ENCODE results near the gene NTRK3.

The NTRK3 gene

DNA sequence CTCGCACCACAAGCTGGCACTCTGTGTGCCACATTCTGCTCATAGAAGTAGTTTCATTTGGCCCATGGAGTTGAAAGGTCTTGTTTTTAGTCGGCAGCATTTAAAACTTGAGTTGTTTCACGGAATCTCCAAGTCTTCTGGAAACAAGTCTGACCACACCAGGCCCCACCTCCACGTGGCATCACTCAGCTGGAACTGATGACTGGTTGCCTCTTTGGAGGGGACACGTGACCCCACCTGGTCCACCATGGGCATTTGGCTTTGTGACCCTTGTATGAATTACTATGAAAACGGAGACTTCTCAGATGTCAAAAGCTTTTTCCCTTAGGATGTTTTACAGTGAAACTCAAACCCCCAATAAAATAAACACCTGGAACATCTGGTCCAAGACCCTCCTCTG is 74.9 kb downstream of the NTRK3 start:
- TF ChIP-seq OSR1 (CRISPR knock-in tag; IDR thresholded peaks at IDR 0.05) (no peak), GLIS3 (CRISPR knock-in tag; IDR thresholded peaks at IDR 0.05) (no peak)
- TF ChIP-seq, protein P1, sequence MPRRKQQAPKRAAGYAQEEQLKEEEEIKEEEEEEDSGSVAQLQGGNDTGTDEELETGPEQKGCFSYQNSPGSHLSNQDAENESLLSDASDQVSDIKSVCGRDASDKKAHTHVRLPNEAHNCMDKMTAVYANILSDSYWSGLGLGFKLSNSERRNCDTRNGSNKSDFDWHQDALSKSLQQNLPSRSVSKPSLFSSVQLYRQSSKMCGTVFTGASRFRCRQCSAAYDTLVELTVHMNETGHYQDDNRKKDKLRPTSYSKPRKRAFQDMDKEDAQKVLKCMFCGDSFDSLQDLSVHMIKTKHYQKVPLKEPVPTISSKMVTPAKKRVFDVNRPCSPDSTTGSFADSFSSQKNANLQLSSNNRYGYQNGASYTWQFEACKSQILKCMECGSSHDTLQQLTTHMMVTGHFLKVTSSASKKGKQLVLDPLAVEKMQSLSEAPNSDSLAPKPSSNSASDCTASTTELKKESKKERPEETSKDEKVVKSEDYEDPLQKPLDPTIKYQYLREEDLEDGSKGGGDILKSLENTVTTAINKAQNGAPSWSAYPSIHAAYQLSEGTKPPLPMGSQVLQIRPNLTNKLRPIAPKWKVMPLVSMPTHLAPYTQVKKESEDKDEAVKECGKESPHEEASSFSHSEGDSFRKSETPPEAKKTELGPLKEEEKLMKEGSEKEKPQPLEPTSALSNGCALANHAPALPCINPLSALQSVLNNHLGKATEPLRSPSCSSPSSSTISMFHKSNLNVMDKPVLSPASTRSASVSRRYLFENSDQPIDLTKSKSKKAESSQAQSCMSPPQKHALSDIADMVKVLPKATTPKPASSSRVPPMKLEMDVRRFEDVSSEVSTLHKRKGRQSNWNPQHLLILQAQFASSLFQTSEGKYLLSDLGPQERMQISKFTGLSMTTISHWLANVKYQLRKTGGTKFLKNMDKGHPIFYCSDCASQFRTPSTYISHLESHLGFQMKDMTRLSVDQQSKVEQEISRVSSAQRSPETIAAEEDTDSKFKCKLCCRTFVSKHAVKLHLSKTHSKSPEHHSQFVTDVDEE (CRISPR knock-in tag; IDR thresholded peaks at IDR 0.05), result no peak
- ATAC-seq, result no peak

DNA sequence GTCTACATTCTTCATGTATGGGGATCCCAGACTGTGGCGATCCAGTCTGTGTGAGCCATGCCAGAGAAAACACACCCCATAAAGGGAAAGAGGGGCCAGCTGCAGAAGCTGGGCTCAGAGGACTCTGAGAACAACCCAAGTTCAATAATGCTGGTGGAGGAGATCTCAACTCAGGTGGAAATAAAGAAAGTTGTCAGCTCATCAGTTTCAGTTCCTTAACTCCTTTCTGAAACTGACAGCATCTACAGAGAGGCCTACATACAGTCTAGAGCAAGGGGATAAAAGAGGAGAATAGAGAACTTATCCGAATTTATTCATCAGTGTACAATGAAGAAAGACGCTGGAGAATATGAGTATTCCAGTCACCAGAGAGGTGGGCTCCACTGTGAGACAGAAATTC is 77.0 kb downstream of the NTRK3 start:
- no peak for ATAC-seq
- TF ChIP-seq, protein P2, sequence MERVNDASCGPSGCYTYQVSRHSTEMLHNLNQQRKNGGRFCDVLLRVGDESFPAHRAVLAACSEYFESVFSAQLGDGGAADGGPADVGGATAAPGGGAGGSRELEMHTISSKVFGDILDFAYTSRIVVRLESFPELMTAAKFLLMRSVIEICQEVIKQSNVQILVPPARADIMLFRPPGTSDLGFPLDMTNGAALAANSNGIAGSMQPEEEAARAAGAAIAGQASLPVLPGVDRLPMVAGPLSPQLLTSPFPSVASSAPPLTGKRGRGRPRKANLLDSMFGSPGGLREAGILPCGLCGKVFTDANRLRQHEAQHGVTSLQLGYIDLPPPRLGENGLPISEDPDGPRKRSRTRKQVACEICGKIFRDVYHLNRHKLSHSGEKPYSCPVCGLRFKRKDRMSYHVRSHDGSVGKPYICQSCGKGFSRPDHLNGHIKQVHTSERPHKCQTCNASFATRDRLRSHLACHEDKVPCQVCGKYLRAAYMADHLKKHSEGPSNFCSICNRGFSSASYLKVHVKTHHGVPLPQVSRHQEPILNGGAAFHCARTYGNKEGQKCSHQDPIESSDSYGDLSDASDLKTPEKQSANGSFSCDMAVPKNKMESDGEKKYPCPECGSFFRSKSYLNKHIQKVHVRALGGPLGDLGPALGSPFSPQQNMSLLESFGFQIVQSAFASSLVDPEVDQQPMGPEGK (CRISPR knock-in tag; IDR thresholded peaks at IDR 0.05; ENCODE audit: borderline replicate concordance), result no peak
- no peak for TF ChIP-seq ZNF8 (CRISPR knock-in tag; IDR thresholded peaks at IDR 0.05)
- TF ChIP-seq ZNF565 (CRISPR knock-in tag; conservative IDR thresholded peaks at IDR 0.05; ENCODE audit: low read depth), result no peak
- no peak for TF ChIP-seq ZFP30 (CRISPR knock-in tag; IDR thresholded peaks at IDR 0.05)
- no peak for TF ChIP-seq ZFP3 (CRISPR knock-in tag; IDR thresholded peaks at IDR 0.05)
- no peak for TF ChIP-seq RARB (CRISPR knock-in tag; IDR thresholded peaks at IDR 0.05)
- TF ChIP-seq ARNTL (CRISPR knock-in tag; IDR thresholded peaks at IDR 0.05; ENCODE audit: borderline replicate concordance, low read depth), result no peak
- TF ChIP-seq CSDC2 (CRISPR knock-in tag; IDR thresholded peaks at IDR 0.05), result no peak
- TF ChIP-seq, protein P1 (CRISPR knock-in tag; IDR thresholded peaks at IDR 0.05), result no peak
- TF ChIP-seq, protein P3, sequence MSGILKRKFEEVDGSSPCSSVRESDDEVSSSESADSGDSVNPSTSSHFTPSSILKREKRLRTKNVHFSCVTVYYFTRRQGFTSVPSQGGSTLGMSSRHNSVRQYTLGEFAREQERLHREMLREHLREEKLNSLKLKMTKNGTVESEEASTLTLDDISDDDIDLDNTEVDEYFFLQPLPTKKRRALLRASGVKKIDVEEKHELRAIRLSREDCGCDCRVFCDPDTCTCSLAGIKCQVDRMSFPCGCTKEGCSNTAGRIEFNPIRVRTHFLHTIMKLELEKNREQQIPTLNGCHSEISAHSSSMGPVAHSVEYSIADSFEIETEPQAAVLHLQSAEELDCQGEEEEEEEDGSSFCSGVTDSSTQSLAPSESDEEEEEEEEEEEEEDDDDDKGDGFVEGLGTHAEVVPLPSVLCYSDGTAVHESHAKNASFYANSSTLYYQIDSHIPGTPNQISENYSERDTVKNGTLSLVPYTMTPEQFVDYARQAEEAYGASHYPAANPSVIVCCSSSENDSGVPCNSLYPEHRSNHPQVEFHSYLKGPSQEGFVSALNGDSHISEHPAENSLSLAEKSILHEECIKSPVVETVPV (CRISPR knock-in tag; IDR thresholded peaks at IDR 0.05), result no peak
- no peak for TF ChIP-seq GLIS3 (CRISPR knock-in tag; IDR thresholded peaks at IDR 0.05)
- TF ChIP-seq OSR1 (CRISPR knock-in tag; IDR thresholded peaks at IDR 0.05), result no peak
- no peak for TF ChIP-seq SNAI2 (CRISPR knock-in tag; IDR thresholded peaks at IDR 0.05)
- no peak for TF ChIP-seq ZNF70 (CRISPR knock-in tag; IDR thresholded peaks at IDR 0.05)
- no peak for TF ChIP-seq TOX (CRISPR knock-in tag; IDR thresholded peaks at IDR 0.05; ENCODE audit: borderline replicate concordance)
- TF ChIP-seq ISL1 (CRISPR knock-in tag; IDR thresholded peaks at IDR 0.05), result no peak
- TF ChIP-seq TCF4 (CRISPR knock-in tag; IDR thresholded peaks at IDR 0.05; ENCODE audit: borderline replicate concordance), result no peak
- TF ChIP-seq BACH2 (CRISPR knock-in tag; IDR thresholded peaks at IDR 0.05; ENCODE audit: borderline replicate concordance), result no peak
- TF ChIP-seq PPARA (CRISPR knock-in tag; IDR thresholded peaks at IDR 0.05; ENCODE audit: borderline replicate concordance), result no peak

DNA sequence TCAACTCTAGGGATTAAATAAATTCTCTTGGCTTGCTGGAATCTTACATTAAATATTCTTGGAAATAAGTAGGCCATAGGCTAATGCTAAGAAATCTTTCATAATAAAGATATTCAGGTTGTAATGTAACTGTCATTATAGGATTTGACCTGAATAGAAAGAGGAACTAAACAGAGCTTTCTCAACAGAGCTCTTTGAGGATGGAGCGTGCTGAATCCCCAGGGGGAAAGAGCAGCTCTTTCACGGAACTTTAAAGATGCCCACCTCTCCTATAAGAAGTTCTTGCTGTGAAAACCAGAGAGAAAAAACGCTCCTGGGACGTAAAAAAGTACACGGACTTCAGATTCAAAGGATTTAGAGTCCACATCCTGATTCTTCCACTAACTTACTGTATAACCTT is 77.9 kb downstream of the NTRK3 start:
- ATAC-seq, result no peak
- TF ChIP-seq BACH2 (CRISPR knock-in tag; IDR thresholded peaks at IDR 0.05; ENCODE audit: borderline replicate concordance) (no peak), SNAI2 (CRISPR knock-in tag; IDR thresholded peaks at IDR 0.05) (no peak), ZFP3 (CRISPR knock-in tag; IDR thresholded peaks at IDR 0.05) (no peak), PPARA (CRISPR knock-in tag; IDR thresholded peaks at IDR 0.05; ENCODE audit: borderline replicate concordance) (no peak), ZNF70 (CRISPR knock-in tag; IDR thresholded peaks at IDR 0.05) (no peak), OSR1 (CRISPR knock-in tag; IDR thresholded peaks at IDR 0.05) (no peak), TCF4 (CRISPR knock-in tag; IDR thresholded peaks at IDR 0.05; ENCODE audit: borderline replicate concordance) (no peak), ARNTL (CRISPR knock-in tag; IDR thresholded peaks at IDR 0.05; ENCODE audit: borderline replicate concordance, low read depth) (no peak), ESRRG (CRISPR knock-in tag; IDR thresholded peaks at IDR 0.05) (no peak), ISL1 (CRISPR knock-in tag; IDR thresholded peaks at IDR 0.05) (no peak), RARB (CRISPR knock-in tag; IDR thresholded peaks at IDR 0.05) (no peak)
- TF ChIP-seq, protein P1 (CRISPR knock-in tag; IDR thresholded peaks at IDR 0.05), result no peak
- TF ChIP-seq, protein P2 (CRISPR knock-in tag; IDR thresholded peaks at IDR 0.05; ENCODE audit: borderline replicate concordance), result no peak
- TF ChIP-seq, protein P4, sequence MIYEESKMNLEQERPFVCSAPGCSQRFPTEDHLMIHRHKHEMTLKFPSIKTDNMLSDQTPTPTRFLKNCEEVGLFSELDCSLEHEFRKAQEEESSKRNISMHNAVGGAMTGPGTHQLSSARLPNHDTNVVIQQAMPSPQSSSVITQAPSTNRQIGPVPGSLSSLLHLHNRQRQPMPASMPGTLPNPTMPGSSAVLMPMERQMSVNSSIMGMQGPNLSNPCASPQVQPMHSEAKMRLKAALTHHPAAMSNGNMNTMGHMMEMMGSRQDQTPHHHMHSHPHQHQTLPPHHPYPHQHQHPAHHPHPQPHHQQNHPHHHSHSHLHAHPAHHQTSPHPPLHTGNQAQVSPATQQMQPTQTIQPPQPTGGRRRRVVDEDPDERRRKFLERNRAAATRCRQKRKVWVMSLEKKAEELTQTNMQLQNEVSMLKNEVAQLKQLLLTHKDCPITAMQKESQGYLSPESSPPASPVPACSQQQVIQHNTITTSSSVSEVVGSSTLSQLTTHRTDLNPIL (CRISPR knock-in tag; IDR thresholded peaks at IDR 0.05; ENCODE audit: low read depth), result no peak

All from SK-N-SH treated with all-trans-retinoic acid at 6 μM for 48 hours (cell line).